HepG2 (cell line): ENCODE results near the gene CMC4. TPM values are rescaled to one million over a fixed set of nuclear protein-coding genes. Genes with fewer than 3 reads are reported as not detected.

ENCODE experiments used
- ATAC-seq: fragments of 200-7000 bp; cut with Tn5 transposase; 3 replicates; pipeline ENCODE4 v1.9.1; 2020; ENCODE audit warnings: mild to moderate bottlenecking, moderate library complexity
- BruUV-seq: library from RNA; stranded (reverse); fragments of 400-500 nt; replicated peaks from 2 replicates; lab custom pipeline; 2021; lab: Mats Ljungman, UMichigan
- CTCF ChIA-PET: fragments of 300-600 bp; formaldehyde crosslinking; extraction: SDS; loops from one replicate; lab custom pipeline; 2021; ENCODE audit warnings: low total read pairs, inconsistent platforms, low intra/inter-chr PET ratio; lab: Yijun Ruan, JAX
- POLR2A ChIA-PET: fragments of 350-600 bp; sonication (Branson Sonifier 250); formaldehyde crosslinking; loops from one replicate; lab custom pipeline; 2020; ENCODE audit warnings: antibody characterized with exemption, inconsistent platforms; lab: Yijun Ruan, JAX
- DNase-seq: peaks from one replicate; pipeline ENCODE4 v3.0.0-alpha.2; 2015; ENCODE audit warnings: low spot score
- FAIRE-seq: peaks from 3 replicates; lab custom pipeline; 2011; peaks lifted over from hg19 to GRCh38; lab: Jason Lieb, UNC
- H2AFZ ChIP-seq: one replicate; pipeline ENCODE4 v1.6.1; 2011; ENCODE audit warnings: low read length, inconsistent platforms
- H3K27ac ChIP-seq: fragments of 300-600 bp; 3 replicates; pipeline ENCODE4 v1.8.0; 2011; ENCODE audit warnings: mixed run types, mild to moderate bottlenecking, mixed read lengths, low read length, inconsistent platforms; ENCODE audit not compliant: insufficient read depth; ENCODE audit errors: extremely low read length
- H3K27me3 ChIP-seq, 2 experiments: fragments of 200-600 bp in 1 of 2; 2 replicates in 1 of 2; 3 replicates in 1 of 2; pipeline versions ENCODE4 v1.6.0 to v1.8.0; 2011; ENCODE audit warnings: low read length in 2 of 2, mild to moderate bottlenecking in 2 of 2, moderate library complexity in 2 of 2, inconsistent platforms in 1 of 2; ENCODE audit not compliant: insufficient read depth in 2 of 2, control insufficient read depth in 1 of 2
- H3K36me3 ChIP-seq, 2 experiments: fragments of 200-600 bp in 1 of 2; replicated peaks in 1 of 2; 2 replicates in 1 of 2; 3 replicates in 1 of 2; pipeline versions ENCODE4 v1.5.1 to v1.8.0; 2011; ENCODE audit warnings: low read length in 2 of 2, inconsistent platforms in 1 of 2; ENCODE audit not compliant: insufficient read depth in 2 of 2, control insufficient read depth in 1 of 2
- H3K4me1 ChIP-seq: 2 replicates; pipeline ENCODE4 v1.5.1; 2012; ENCODE audit warnings: low read length, inconsistent platforms; ENCODE audit not compliant: insufficient read depth
- H3K4me2 ChIP-seq: 2 replicates; pipeline ENCODE4 v1.6.0; 2011; ENCODE audit warnings: low read depth, low read length, inconsistent platforms
- H3K4me3 ChIP-seq, 3 experiments: fragments of 200-600 bp in 1 of 3; sonication (generic), shearing (Covaris generic) in 1 of 3; replicated peaks in 1 of 3; 2 replicates each; pipeline ENCODE4 v1.5.1; 2011 to 2016; ENCODE audit warnings: low read length in 3 of 3, inconsistent platforms in 2 of 3, low read depth in 2 of 3, mild to moderate bottlenecking in 2 of 3, control low read depth in 1 of 3, mixed read lengths in 1 of 3; ENCODE audit not compliant: insufficient read depth in 1 of 3
- H3K79me2 ChIP-seq: one replicate; pipeline ENCODE4 v1.6.1; 2011; ENCODE audit warnings: low read length, inconsistent platforms; ENCODE audit not compliant: insufficient read depth
- H3K9ac ChIP-seq: 2 replicates; pipeline ENCODE4 v1.6.0; 2011; ENCODE audit warnings: mild to moderate bottlenecking, low read depth, low read length, inconsistent platforms; ENCODE audit not compliant: insufficient read depth
- H3K9me3 ChIP-seq: 2 replicates; pipeline ENCODE4 v1.5.1; 2012; ENCODE audit warnings: mild to moderate bottlenecking, low read length
- H4K20me1 ChIP-seq: 2 replicates; pipeline ENCODE4 v1.6.0; 2011; ENCODE audit warnings: inconsistent platforms, mild to moderate bottlenecking, low read length, moderate library complexity; ENCODE audit not compliant: insufficient read depth
- GABPA ChIP-seq, 2 experiments: IDR thresholded peaks; 2 replicates each; pipeline ENCODE4 v1.6.1; 2011 to 2016; ENCODE audit warnings: low read depth in 2 of 2, low read length in 1 of 2, missing biosample characterization in 1 of 2, missing genetic modification characterization in 1 of 2
- HOXA3 ChIP-seq: sonication (generic); formaldehyde crosslinking; IDR thresholded peaks from 2 replicates; pipeline ENCODE4 v1.5.0; 2020; ENCODE audit warnings: missing genetic modification reagents
- KDM3A ChIP-seq: IDR thresholded peaks from 2 replicates; pipeline ENCODE4 v1.6.1; 2018; ENCODE audit warnings: low read depth, missing compliant biosample characterization
- KLF9 ChIP-seq: IDR thresholded peaks from 2 replicates; pipeline ENCODE4 v1.6.1; 2016; ENCODE audit warnings: low read depth
- LBX2 ChIP-seq: sonication (generic); formaldehyde crosslinking; IDR thresholded peaks from 2 replicates; pipeline ENCODE4 v1.5.0; 2020; ENCODE audit warnings: missing genetic modification reagents, mild to moderate bottlenecking, borderline replicate concordance
- NCOR1 ChIP-seq: fragments of 200-600 bp; sonication (generic); IDR thresholded peaks from 2 replicates; pipeline ENCODE4 v1.7.0; 2017; ENCODE audit warnings: antibody characterized with exemption, low read length, borderline replicate concordance
- RBFOX2 ChIP-seq: fragments of 200-400 bp; formaldehyde crosslinking; IDR thresholded peaks from 2 replicates; pipeline ENCODE4 v1.6.1; 2017; ENCODE audit warnings: low read depth, mild to moderate bottlenecking, low read length
- RFX1 ChIP-seq: fragments of 450-650 bp; IDR thresholded peaks from 2 replicates; pipeline ENCODE4 v1.6.1; 2017
- SMAD3 ChIP-seq: sonication (generic); formaldehyde crosslinking; IDR thresholded peaks from 2 replicates; pipeline ENCODE4 v1.4.0; 2020; ENCODE audit warnings: missing genetic modification reagents
- SOX5 ChIP-seq: IDR thresholded peaks from 2 replicates; pipeline ENCODE4 v1.6.1; 2016; ENCODE audit warnings: borderline replicate concordance
- SRSF4 ChIP-seq: fragments of 200-400 bp; formaldehyde crosslinking; IDR thresholded peaks from one replicate; pipeline ENCODE4 v1.6.1; 2018; ENCODE audit warnings: mild to moderate bottlenecking, low read depth, low read length, moderate library complexity; ENCODE audit not compliant: poor library complexity, severe bottlenecking
- TSC22D2 ChIP-seq: sonication (generic); formaldehyde crosslinking; IDR thresholded peaks from 2 replicates; pipeline ENCODE4 v1.5.1; 2020; ENCODE audit warnings: missing genetic modification reagents, mild to moderate bottlenecking, borderline replicate concordance
- ZNF264 ChIP-seq: sonication (generic); formaldehyde crosslinking; IDR thresholded peaks from 2 replicates; pipeline ENCODE4 v1.4.0; 2020; ENCODE audit warnings: missing genetic modification reagents
- ZNF296 ChIP-seq: sonication (generic); formaldehyde crosslinking; conservative IDR thresholded peaks from 2 replicates; pipeline ENCODE4 v1.5.0; 2020; ENCODE audit warnings: mild to moderate bottlenecking, missing genetic modification reagents
- ZNF430 ChIP-seq: sonication (generic); formaldehyde crosslinking; IDR thresholded peaks from 2 replicates; pipeline ENCODE4 v1.9.0; 2021; ENCODE audit warnings: mild to moderate bottlenecking, missing genetic modification reagents
- ZNF629 ChIP-seq: sonication (generic); formaldehyde crosslinking; conservative IDR thresholded peaks from 2 replicates; pipeline ENCODE4 v1.5.0; 2020; ENCODE audit warnings: missing genetic modification reagents
- WGBS: methylation state at CpG from one replicate; pipeline ENCODE4 v1.1.6; 2017; ENCODE audit warnings: low lambda C conversion rate; 5-methylcytosine and 5-hydroxymethylcytosine counted together
- in situ Hi-C: cut with HindIII; loops from 2 replicates; pipeline ENCODE4 v1.10.0; 2017; ENCODE audit warnings: low pct_unique_long_range_greater_than_20kb; ENCODE audit not compliant: extremely low pct_ligation_motif_present
- intact Hi-C: fragments of 100-400 bp; cut with micrococcal nuclease; formaldehyde crosslinking; loops from one replicate; pipeline ENCODE4 v1.10.0; 2022; ENCODE audit not compliant: unreplicated experiment
- polyA plus RNA-seq, 8 experiments: library from polyadenylated mRNA; depleted of rRNA in 3 of 8; stranded (reverse) in 7 of 8; unstranded in 1 of 8; fragments of >200 nt; fragmentation: Illumina TruSeq in 4 of 8; extraction: Trizol in 4 of 8; gene quantifications; 2 replicates each; pipeline versions ENCODE4 v1.2.1 to v1.2.3, GENCODE V29; 2011 to 2016; ENCODE audit warnings: low read depth in 4 of 8, missing spikeins in 1 of 8, mixed read lengths in 1 of 8; ENCODE audit not compliant: insufficient read depth in 1 of 8
- total RNA-seq, 5 experiments: library from RNA; depleted of rRNA; stranded (reverse); fragments of >200 nt; fragmentation: Illumina TruSeq; extraction: Trizol; gene quantifications; 2 replicates each; pipeline ENCODE4 v1.2.3, GENCODE V29; 2016; ENCODE audit warnings: low read depth in 1 of 5
- TF ChIP-seq, protein P1 (sequence below): sonication (generic); formaldehyde crosslinking; IDR thresholded peaks from 2 replicates; pipeline ENCODE4 v1.4.0; 2020; ENCODE audit warnings: mild to moderate bottlenecking, low read depth, missing genetic modification reagents

The CMC4 gene
- total and polyA plus RNA-seq, 2 of the 13 experiments (the other 11 are each of a cell fraction or from before 2014, with no cell fraction given): 5.6 to 11.5 TPM

DNA sequence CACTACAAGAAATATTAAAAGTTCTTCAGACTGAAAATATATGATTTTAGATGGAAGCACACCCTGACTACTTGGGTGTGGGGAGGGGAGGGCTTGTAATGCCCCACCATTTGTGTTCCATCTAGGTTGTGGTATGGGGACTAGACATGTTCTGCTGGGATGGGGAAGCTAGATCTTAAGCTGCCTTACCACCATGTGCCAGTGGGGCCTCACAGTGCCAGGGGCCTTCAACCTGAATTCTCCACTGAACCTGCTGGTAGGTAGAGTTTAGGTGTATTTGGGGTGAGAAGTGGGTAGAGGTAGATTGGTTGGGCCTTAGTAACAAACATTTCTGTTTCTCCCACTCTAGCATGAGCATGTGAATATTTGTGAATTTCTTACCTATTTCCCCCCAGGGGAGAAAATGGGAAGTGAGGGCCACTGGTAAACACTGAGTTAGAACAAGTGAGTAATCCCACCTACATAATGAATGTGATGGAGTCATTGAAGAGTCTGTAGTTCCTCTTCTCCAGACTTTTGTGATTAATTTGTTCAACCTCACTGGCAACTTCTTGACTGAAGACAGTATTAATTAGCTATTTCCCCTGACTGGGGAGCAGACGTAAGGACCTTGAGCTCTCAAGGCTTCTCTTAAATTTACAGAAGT lies 44.4 kb upstream of the CMC4 start:
- ATAC-seq (no peak), DNase-seq (no peak), FAIRE-seq (no peak)
- no peaks in the 10 kb centered on the region for H4K20me1 ChIP-seq
- H3K36me3 ChIP-seq: peaks cover 1 to 3% of the 10 kb centered on the region in 2 experiments; a peak in 3 of 5 replicates
- no peaks in the 10 kb centered on the region for H3K79me2 ChIP-seq
- in situ Hi-C loops: no loop called here
- no peaks in the 10 kb centered on the region for H3K27me3 ChIP-seq
- no peak overlapping the region for H3K27ac ChIP-seq
- H3K9me3 ChIP-seq: no peaks in the 10 kb centered on the region
- no peak for TF ChIP-seq ZNF296 (CRISPR knock-in tag)
- TF ChIP-seq ZNF264 (CRISPR knock-in tag): no peak
- no peak for TF ChIP-seq SOX5
- no peak for TF ChIP-seq ZNF430
- TF ChIP-seq KDM3A (CRISPR knock-in tag): no peak
- TF ChIP-seq SMAD3: no peak
- TF ChIP-seq RBFOX2: no peak
- no peak for TF ChIP-seq KLF9 (CRISPR knock-in tag)
- no peak for TF ChIP-seq ZNF629 (CRISPR knock-in tag)
- TF ChIP-seq RFX1: no peak
- no peak for TF ChIP-seq HOXA3 (CRISPR knock-in tag)
- TF ChIP-seq TSC22D2: no peak
- TF ChIP-seq NCOR1: no peak
- no peak for TF ChIP-seq LBX2 (CRISPR knock-in tag)
- TF ChIP-seq GABPA (IDR thresholded peaks at IDR 0.05; ENCODE audit: low read depth, low read length): no peak
- TF ChIP-seq GABPA (CRISPR knock-in tag; IDR thresholded peaks at IDR 0.05; ENCODE audit: low read depth): no peak
- no peak for TF ChIP-seq SRSF4
- TF ChIP-seq, protein P1, sequence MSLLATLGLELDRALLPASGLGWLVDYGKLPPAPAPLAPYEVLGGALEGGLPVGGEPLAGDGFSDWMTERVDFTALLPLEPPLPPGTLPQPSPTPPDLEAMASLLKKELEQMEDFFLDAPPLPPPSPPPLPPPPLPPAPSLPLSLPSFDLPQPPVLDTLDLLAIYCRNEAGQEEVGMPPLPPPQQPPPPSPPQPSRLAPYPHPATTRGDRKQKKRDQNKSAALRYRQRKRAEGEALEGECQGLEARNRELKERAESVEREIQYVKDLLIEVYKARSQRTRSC: no peak
- H3K4me1 ChIP-seq: peaks cover 5% of the 10 kb centered on the region; the same call in 1 of the 2 replicates
- no peak overlapping the region for H3K4me2 ChIP-seq
- POLR2A ChIA-PET: no interaction called here
- intact Hi-C loops: no loop called here
- H3K4me3 ChIP-seq: no peak overlapping the region
- CTCF ChIA-PET: no interaction called here
- no peak overlapping the region for H3K9ac ChIP-seq
- no peak overlapping the region for H2AFZ ChIP-seq
- WGBS: 89% methylated on average over 1 of the region's 1 CpG
- BruUV-seq: no TSS peak
